Measurements from ENCODE around the gene DYNC2LI1. TPM values are rescaled to one million over a fixed set of nuclear protein-coding genes. Genes with fewer than 3 reads are reported as not detected.
A peak's percentile ranks its signal among the peaks of the same experiment; 100 is the strongest.

DYNC2LI1 gene
- polyA plus RNA-seq, 1 experiment, result 23.3 TPM

DNA sequence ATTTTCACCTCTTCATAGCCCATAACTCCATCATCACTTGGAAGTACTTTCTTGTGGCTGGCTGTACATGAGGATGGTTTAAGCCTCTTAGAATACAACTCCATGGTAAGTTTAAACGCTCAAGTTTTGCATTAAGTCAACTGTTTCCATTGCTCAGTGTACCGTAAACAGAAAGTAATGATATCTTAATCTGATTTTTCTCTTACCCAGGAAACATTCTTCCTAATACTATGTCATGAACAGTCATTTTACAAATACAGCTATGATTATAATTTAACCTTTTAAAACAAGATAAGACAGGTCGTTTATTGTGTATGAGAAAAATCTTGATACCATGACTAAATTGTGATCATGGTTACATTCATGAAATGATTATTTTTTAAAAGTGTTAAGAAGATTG, 11.6 kb upstream of the DYNC2LI1 start:
- POLR2A ChIA-PET, result no interaction called here
- H3K4me3 ChIP-seq (ENCODE audit: low read depth, low read length), result no peak overlapping the region
- H3K27ac ChIP-seq (ENCODE audit: low read depth, low read length), result no peak overlapping the region
- CTCF ChIA-PET, result no interaction called here
- no peaks in the 10 kb centered on the region for H3K27me3 ChIP-seq (ENCODE audit: control insufficient read depth, insufficient read depth, low read length)
- DNase-seq (ENCODE audit: low read depth, low spot score), result no peak
- H3K9me3 ChIP-seq (ENCODE audit: control insufficient read depth, insufficient read depth, low read length), result no peaks in the 10 kb centered on the region
- TF ChIP-seq CTCF (IDR thresholded peaks at IDR 0.05; ENCODE audit: low read depth, low read length), result no peak

GRCh38 chr2:43763091-43763490, 10.7 kb upstream of the DYNC2LI1 start:
- no peak for DNase-seq (ENCODE audit: low read depth, low spot score)
- no peak overlapping the region for H3K4me3 ChIP-seq (ENCODE audit: low read depth, low read length)
- POLR2A ChIA-PET, result no interaction called here
- H3K27ac ChIP-seq (ENCODE audit: low read depth, low read length), result no peak overlapping the region
- no peaks in the 10 kb centered on the region for H3K9me3 ChIP-seq (ENCODE audit: control insufficient read depth, insufficient read depth, low read length)
- no peaks in the 10 kb centered on the region for H3K27me3 ChIP-seq (ENCODE audit: control insufficient read depth, insufficient read depth, low read length)
- CTCF ChIA-PET, result no interaction called here
- TF ChIP-seq CTCF (IDR thresholded peaks at IDR 0.05; ENCODE audit: low read depth, low read length), result no peak

GRCh38 chr2:43764086-43764705, 9.6 kb upstream of the DYNC2LI1 start:
- Histone ChIP-seq H3K4me3 (ENCODE audit: low read depth, low read length) (no peak overlapping the region), H3K27ac (ENCODE audit: low read depth, low read length) (no peak overlapping the region), H3K9me3 (ENCODE audit: control insufficient read depth, insufficient read depth, low read length) (no peaks in the 10 kb centered on the region), H3K27me3 (ENCODE audit: control insufficient read depth, insufficient read depth, low read length) (no peaks in the 10 kb centered on the region)
- no peak for DNase-seq (ENCODE audit: low read depth, low spot score)
- ChIA-PET CTCF (no interaction called here), POLR2A (interaction anchor here (1.3 kb wide), 1 partner anchor 10 kb away, joined by 3 read pairs; the partner anchor contains the start of gene DYNC2LI1)
- TF ChIP-seq CTCF (IDR thresholded peaks at IDR 0.05; ENCODE audit: low read depth, low read length), result no peak

DNA sequence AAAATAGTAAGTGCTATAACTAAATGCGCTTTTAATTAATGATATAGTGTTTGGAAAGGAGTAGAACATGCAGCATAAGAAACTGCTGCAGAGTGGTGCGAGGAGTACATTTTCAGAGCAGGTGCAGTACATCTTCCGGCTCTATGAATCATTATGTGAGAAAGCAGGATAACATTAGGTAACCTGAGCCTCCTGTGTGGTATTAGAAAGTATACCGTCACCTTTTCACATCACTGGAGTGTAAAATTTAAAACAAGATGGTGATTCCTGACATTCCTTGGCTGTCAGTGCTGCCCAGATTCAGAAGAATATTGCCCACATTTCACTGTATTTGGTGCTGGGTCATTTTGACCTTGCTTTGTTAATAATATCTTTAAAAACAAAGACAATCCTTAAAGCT, 7.8 kb upstream of the DYNC2LI1 start:
- DNase-seq (ENCODE audit: low read depth, low spot score), result no peak
- Histone ChIP-seq H3K27me3 (ENCODE audit: control insufficient read depth, insufficient read depth, low read length) (no peaks in the 10 kb centered on the region), H3K9me3 (ENCODE audit: control insufficient read depth, insufficient read depth, low read length) (no peaks in the 10 kb centered on the region), H3K4me3 (ENCODE audit: low read depth, low read length) (no peak overlapping the region), H3K27ac (ENCODE audit: low read depth, low read length) (no peak overlapping the region)
- CTCF ChIA-PET, result no interaction called here
- POLR2A ChIA-PET, result no interaction called here
- no peak for TF ChIP-seq CTCF (IDR thresholded peaks at IDR 0.05; ENCODE audit: low read depth, low read length)

- no peaks in the 10 kb centered on the region for H3K9me3 ChIP-seq (ENCODE audit: control insufficient read depth, insufficient read depth, low read length)
- peak overlapping the region; percentile 80 for H3K4me3 ChIP-seq (ENCODE audit: low read depth, low read length)
- DNase-seq (ENCODE audit: low read depth, low spot score), result no peak
- H3K27ac ChIP-seq (ENCODE audit: low read depth, low read length), result no peak overlapping the region
- no peaks in the 10 kb centered on the region for H3K27me3 ChIP-seq (ENCODE audit: control insufficient read depth, insufficient read depth, low read length)
- POLR2A ChIA-PET, result interaction anchor here (1.0 kb wide), 1 partner anchor 10 kb away, joined by 3 read pairs; no protein-coding TSS in a partner anchor
- TF ChIP-seq CTCF (IDR thresholded peaks at IDR 0.05; ENCODE audit: low read depth, low read length), result no peak
- CTCF ChIA-PET, result no interaction called here
These were observed 778 bp downstream of the DYNC2LI1 start for GRCh38 chr2:43774617-43775016.

All from AG04450 (cell line).